ENCODE results near the gene EXD2.
A peak's percentile ranks its signal among the peaks of the same experiment; 100 is the strongest.
"Not testable (repeated sequence)": the region's sequence is repeated elsewhere in the genome, so short reads cannot be mapped to it uniquely, and the experiment has no call there.

The EXD2 gene

GRCh38 chr14:69204753-69205152, 13.5 kb downstream of the EXD2 start:
- DNase-seq: no peak

GRCh38 chr14:69207435-69208041, 16.2 kb downstream of the EXD2 start:
- DNase-seq: no peak

DNA sequence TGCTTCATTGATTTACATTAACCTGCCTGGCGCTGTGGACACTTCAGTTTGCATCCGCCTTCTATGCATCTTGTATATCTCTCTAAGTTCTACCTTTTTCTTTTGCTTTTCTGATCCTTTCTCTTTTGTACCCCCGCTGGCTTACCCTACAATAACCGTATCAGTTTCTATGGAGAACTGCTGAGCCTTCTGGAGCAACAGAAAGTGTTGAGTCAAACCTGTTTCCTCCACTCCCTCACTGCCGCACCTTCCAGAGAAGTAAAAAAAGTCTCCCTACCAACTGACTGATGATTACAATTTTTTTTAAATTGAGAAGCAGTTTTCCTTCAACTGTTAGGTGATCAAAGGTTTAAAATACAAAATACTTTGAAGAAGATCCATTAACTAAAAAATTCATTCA, 17.4 kb downstream of the EXD2 start:
- no peak for DNase-seq

GRCh38 chr14:69214393-69214792, 23.1 kb downstream of the EXD2 start:
- no peak for DNase-seq

- not testable (repeated sequence) for DNase-seq
These were observed 26.4 kb downstream of the EXD2 start for GRCh38 chr14:69217663-69218062.

GRCh38 chr14:69224946-69225345, 33.6 kb downstream of the EXD2 start:
- no peak for DNase-seq

DNA sequence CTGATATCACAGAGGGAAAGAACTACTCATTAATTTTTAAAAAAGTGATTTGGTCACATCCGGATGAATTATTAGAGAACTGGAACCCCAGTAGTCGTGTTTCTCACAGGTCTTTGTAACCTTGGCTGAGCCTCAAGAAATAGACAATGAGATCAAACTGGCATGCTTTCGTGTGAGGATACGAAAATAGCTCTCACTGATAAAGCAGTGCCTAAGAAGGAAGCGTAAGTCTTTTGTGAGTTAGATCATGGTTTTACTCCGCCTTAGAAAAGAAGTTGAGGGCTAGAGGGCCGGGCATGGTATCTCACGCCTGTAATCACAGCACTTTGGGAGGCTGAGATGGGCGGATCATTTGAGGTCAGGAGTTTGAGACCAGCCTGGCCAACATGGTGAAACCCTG, 34.9 kb downstream of the EXD2 start:
- DNase-seq: no peak

DNA sequence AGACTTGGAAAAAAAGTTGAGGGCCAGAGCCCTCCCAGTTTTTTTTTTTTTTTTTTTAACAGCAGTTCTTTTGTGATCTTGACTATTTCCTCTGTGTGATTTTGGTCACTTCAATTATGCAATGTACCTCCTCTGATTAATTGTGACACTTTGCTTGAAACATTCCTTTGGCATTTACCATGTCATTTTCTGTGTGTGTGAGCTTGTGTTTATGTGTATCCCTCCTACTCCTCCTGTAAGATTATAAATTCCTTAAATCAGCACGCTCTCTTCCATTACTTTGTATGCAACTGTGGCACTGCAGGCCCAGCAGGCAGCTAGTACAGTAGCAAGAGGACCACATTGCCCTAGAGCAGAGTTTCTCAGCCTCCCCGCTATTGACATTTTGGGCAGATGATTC, 35.4 kb downstream of the EXD2 start:
- DNase-seq: no peak

GRCh38 chr14:69231486-69231885, 40.2 kb downstream of the EXD2 start:
- no peak for DNase-seq

- DNase-seq: no peak
These were observed 41.1 kb downstream of the EXD2 start for GRCh38 chr14:69232388-69232787.

DNA sequence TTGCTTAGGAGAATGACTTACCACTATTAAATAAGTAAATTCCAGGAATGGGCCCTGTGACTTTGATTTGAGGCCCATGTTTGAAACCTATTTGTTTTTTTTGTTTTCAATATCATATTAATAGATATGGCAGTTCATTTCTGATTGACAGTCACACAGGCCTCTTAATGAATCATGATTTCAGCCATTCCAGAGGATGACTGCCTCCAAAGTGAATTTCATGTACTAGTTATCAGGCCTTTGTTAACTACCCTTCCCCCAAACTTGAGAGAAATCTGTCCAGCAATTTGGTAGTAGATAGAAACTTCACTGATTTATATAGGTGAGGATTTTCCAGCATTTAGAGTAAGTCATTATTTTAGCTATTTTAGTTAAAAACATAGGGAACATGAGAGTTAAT, 42.8 kb downstream of the EXD2 start:
- no peak for DNase-seq

GRCh38 chr14:69235708-69236107, 44.4 kb downstream of the EXD2 start:
- no peak for DNase-seq

- DNase-seq: no peak
These were observed 45.8 kb downstream of the EXD2 start for GRCh38 chr14:69237142-69237541.

GRCh38 chr14:69237584-69237983, 46.3 kb downstream of the EXD2 start:
- no peak for DNase-seq

DNA sequence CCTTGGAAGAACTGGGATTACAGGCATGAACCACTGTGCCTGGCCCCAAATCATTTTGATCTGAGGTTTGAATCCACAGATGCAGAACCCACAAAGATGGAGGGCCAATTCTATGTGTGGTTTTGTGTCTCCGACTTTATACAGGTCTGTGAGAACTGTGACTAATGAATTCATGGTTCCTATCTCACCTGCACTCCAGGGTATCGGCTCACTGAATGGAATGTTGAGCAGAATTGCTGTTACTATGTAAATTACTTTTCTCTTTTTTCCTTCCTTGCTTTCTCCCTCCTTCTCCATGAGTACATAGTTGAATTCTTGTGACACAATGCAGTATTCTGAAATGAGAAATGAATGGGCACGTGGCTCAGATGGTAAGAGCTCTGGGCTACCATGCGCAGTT, 47.6 kb downstream of the EXD2 start:
- DNase-seq: no peak

- DNase-seq: no peak
These were observed 49.4 kb downstream of the EXD2 start for GRCh38 chr14:69240527-69241173.

- DNase-seq: no peak
These were observed 50.3 kb downstream of the EXD2 start for GRCh38 chr14:69241577-69241976.

DNA sequence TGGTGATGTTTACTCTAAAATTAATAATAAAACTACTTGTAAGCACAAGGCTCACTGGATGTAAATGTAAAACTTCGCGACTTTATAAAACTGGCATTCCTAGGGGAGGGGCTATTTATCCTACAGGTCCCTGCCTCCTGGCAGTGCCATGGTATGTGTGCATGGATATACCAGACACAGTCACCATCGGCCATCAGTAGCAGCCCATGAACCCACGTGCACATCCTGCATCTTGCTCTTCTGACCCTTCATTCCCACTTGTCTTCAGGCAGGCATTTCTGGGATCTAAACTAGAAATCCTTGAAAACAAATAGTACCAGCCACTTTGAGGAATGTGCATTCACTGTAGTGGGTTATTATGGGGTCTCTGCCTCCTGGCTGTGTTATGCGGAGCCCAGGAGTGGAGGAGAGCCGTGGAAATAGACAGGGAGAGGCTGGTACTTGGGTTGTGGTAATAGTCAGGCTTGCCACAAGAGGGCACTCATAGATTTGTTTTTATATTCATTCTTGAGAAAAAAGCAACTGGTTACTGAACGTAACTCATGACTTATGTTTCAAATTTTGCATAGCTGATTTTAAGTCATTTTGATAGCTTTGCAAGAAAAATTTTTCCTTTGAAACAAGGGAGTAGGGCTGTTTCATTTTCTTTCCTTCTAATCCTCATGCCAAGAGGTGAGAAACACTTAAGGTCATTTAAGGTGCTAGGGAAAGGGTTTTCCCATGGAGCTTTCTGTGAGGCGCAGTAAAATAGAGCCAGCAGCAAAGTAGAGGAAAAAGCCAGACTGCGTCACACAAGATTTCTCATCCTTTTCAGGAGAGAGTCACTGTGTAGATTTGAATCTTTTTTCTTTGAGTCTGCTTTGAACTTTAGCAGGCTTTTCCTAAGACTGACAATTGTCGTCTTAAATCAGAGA, 51.3 kb downstream of the EXD2 start:
- peak; percentile 18 to 48 for DNase-seq

DNA sequence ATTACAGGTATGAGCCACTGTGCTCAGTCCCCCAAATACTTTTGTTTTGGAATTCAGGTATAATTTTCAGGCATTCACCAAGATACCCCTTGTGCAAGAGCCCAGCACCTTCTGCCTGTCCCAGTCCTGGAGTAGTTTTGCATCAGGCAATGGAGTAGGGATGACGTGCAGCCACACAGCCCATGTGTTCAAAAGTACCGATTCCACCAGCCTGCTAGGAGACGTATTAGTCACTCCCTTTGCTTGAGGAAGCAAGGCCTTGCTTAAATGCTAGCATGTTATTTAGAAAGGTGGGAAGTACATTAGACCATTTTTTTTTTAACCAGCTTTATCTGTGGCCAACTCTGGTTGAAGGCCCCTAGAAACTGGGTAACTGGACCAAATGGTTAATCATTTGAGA, 53.6 kb downstream of the EXD2 start:
- DNase-seq: no peak

GRCh38 chr14:69246331-69246730, 55.0 kb downstream of the EXD2 start:
- DNase-seq: no peak

DNA sequence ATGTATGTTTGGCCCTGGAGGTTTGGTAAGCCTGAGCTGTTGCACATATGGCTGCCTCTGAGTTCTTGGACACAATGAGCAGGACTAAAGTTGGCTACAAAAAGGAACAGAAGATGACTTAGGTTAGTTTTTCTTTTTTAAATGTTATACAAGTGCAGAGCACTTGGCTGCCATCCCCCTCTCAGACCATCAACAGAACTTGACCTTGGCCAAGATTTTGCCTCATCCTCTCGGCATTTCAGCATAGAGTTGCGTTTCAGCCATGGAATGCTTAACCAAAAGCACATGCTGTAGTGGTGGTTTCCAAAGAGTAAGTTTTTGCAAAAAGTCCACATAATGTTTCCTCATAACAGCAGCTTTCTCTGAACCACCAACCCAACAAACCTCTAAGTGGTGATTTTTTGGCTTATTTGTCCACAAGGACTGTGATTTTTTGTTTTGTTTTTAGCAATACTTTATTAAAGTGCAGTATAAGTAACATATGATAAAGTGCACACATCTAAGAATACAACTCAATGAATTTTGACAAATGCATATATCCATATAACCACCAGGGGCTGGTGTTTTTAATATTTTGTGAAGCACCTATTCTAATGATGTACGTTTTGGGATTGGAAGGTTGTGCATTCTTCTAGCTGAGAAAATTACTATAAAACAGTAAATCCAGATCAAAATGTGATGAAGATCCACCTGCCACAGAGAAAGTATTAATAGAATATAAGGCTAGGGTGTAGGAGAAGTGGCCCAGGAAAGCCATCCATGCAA, 56.6 kb downstream of the EXD2 start:
- DNase-seq: no peak

DNA sequence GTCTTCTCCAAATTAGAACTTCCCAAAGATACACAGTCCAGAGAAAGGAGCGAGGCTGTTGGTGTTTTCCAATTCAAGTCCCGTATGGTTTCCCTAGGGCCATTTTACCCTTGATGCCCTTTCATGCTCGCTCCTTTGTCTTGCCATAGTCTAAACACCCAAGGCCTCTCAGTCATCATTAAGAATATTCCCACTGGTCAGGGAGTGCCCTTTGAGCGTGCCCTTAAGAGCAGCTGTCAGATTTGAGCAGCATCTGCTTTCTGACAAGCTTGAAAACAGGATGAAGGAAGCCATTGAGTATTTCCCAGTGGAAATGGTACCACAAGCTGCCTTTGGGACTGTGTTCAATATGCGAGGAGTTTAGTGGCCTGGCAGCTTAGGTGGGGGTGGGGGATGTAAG, 58.3 kb downstream of the EXD2 start:
- no peak for DNase-seq

DNA sequence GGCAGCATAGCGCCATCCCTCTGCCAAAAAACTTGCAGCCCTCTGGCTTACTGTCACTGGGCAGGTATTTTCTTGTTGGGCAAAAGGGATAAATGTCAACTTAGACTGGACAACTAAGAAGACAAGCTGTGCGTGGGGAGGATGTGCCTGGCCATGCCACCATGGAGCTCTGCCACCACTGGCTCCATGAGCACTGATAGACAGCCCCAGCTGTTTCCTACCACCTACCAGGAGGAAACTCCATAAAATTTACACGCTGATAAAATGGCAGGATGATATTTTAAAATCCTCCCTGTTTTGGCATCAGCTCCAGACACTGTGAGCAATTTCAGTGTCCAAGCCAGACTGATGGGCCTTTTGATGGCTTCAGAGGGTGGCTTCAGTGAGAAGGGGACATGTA, 61.6 kb downstream of the EXD2 start:
- no peak for DNase-seq

Data from SHP77 (cell line).